RWPE1 (cell line): ENCODE data around the gene MRC2.
A peak's percentile ranks its signal among the peaks of the same experiment; 100 is the strongest.
"Not testable (repeated sequence)": the region's sequence is repeated elsewhere in the genome, so short reads cannot be mapped to it uniquely, and the experiment has no call there.

Experiments used
- CTCF ChIA-PET: fragments of 350-600 bp; sonication (Branson Sonifier 250); formaldehyde crosslinking; extraction: SDS; loops from one replicate; lab custom pipeline; 2021; lab: Yijun Ruan, JAX
- POLR2A ChIA-PET: fragments of 400-600 bp; formaldehyde crosslinking; extraction: SDS; loops from one replicate; lab custom pipeline; 2020; ENCODE audit warnings: antibody characterized with exemption; ENCODE audit not compliant: low non-redundant PET; lab: Yijun Ruan, JAX
- DNase-seq: peaks from one replicate; pipeline ENCODE4 v3.0.0; 2012; ENCODE audit warnings: low spot score
- H3K27ac ChIP-seq: fragments of 450-650 bp; 2 replicates; pipeline ENCODE4 v1.5.1; 2017
- CTCF ChIP-seq: fragments of 450-650 bp; conservative IDR thresholded peaks from 2 replicates; pipeline ENCODE4 v1.5.1; 2017; ENCODE audit warnings: low read depth, mild to moderate bottlenecking

Gene MRC2

GRCh38 chr17:62696256-62696655 lies 68.8 kb downstream of the MRC2 start:
- ChIA-PET POLR2A (no interaction called here), CTCF (no interaction called here)
- H3K27ac ChIP-seq, result no peak overlapping the region
- DNase-seq, result no peak
- TF ChIP-seq CTCF, result no peak

- ChIA-PET POLR2A (no interaction called here), CTCF (interaction anchor here (1.0 kb wide), 1 partner anchor 25 kb away, joined by 3 read pairs; no protein-coding TSS in a partner anchor)
- no peak overlapping the region for H3K27ac ChIP-seq
- DNase-seq, result no peak
- TF ChIP-seq CTCF, result no peak
Observed at GRCh38 chr17:62696726-62697490, 69.4 kb downstream of the MRC2 start.

- CTCF ChIA-PET, POLR2A ChIA-PET, H3K27ac ChIP-seq, DNase-seq: not testable (repeated sequence)
Observed at GRCh38 chr17:62698459-62698858, 71.0 kb downstream of the MRC2 start.

GRCh38 chr17:62700964-62701705 lies 73.7 kb downstream of the MRC2 start:
- TF ChIP-seq CTCF, result no peak
- peak overlapping the region; percentile 2; the same call in 1 of the 2 replicates for H3K27ac ChIP-seq
- ChIA-PET CTCF (interaction anchor here (0.6 to 1.3 kb wide), 3 partner anchors 28 to 299 kb away, joined by 3 to 5 read pairs (median 3); no protein-coding TSS in a partner anchor), POLR2A (no interaction called here)
- no peak for DNase-seq

- no peak for TF ChIP-seq CTCF
- CTCF ChIA-PET, result interaction anchor here (0.6 to 1.3 kb wide), 2 partner anchors 29 to 299 kb away, joined by 3 to 5 read pairs; no protein-coding TSS in a partner anchor
- no peak for DNase-seq
- POLR2A ChIA-PET, result no interaction called here
- H3K27ac ChIP-seq, result peak overlapping the region; percentile 2; the same call in 1 of the 2 replicates
Observed at GRCh38 chr17:62701706-62702085, 74.2 kb downstream of the MRC2 start.

GRCh38 chr17:62702746-62703260 lies 75.3 kb downstream of the MRC2 start:
- no peak for TF ChIP-seq CTCF

More at GRCh38 chr17:62702746-62703260, 75.3 kb downstream of the MRC2 start:
- DNase-seq, result no peak
- ChIA-PET CTCF (interaction anchor here (0.6 to 1.1 kb wide), 4 partner anchors 150 to 703 kb away, joined by 3 to 4 read pairs (median 3); no protein-coding TSS in a partner anchor), POLR2A (no interaction called here)
- H3K27ac ChIP-seq, result peak overlapping the region; percentile 96
